ENCODE data around the gene CRACR2B.

Gene CRACR2B

DNA sequence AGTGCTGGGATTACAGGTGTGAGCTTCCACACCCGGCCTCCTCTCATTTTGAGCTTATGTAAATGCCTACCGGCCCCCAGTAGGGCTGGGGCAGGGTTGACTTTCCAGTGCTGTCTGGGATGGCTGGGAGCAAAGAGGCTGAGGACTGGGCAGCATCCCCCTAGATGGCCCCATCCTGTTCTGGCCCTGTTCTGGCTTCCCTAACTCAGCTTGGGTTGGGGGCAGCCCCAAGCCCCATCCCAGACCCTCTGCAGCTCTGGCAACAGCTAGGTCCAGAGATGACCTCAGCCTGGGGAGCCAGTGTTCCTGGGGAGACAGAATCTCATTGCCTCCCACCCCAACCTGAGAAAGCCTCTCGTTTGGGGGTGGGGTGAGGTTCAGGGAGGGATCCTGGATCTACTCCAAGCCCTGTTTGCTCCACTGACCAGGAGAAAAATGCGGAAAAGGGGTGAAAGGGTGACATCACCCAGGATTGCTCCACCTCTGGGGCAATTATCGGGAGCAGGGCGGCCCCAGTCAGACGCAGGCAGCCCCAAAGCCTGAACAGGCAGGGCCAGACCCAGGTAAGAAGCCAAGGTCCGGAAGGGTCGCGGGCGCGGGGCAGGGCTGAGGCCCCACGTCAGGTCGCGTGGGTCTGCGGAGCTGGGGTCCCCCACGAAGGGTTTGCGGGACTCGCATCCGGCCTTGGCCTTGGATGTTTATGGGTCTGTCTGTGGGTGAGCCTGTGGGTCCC, 9.2 kb upstream of the CRACR2B start, which contains the start of gene PNPLA2:
PNPLA2 (plus strand) TSS at position 519 of the 733 bp plus-strand sequence. CDS start 805 bp downstream, outside the sequence.
- no peak for TF ChIP-seq CTCF (IDR thresholded peaks at IDR 0.05; ENCODE audit: borderline replicate concordance, control extremely low read depth, extremely low read depth, insufficient read depth, missing control alignments)
- in situ Hi-C loops (cut with MboI; ENCODE audit: low sequenced_read_pairs, unreplicated experiment): no loop called here
- no peak for DNase-seq (ENCODE audit: low spot score)

GRCh38 chr11:819129-819931, 8.4 kb upstream of the CRACR2B start:
- in situ Hi-C loops (cut with MboI; ENCODE audit: low sequenced_read_pairs, unreplicated experiment): no loop called here
- DNase-seq (ENCODE audit: low spot score): peak; percentile 96
- no peak for TF ChIP-seq CTCF (IDR thresholded peaks at IDR 0.05; ENCODE audit: borderline replicate concordance, control extremely low read depth, extremely low read depth, insufficient read depth, missing control alignments)

GRCh38 chr11:819943-820649, 7.6 kb upstream of the CRACR2B start:
- in situ Hi-C loops (cut with MboI; ENCODE audit: low sequenced_read_pairs, unreplicated experiment): no loop called here
- DNase-seq (ENCODE audit: low spot score): peak; percentile 90
- TF ChIP-seq CTCF (IDR thresholded peaks at IDR 0.05; ENCODE audit: borderline replicate concordance, control extremely low read depth, extremely low read depth, insufficient read depth, missing control alignments): no peak

- no peak for DNase-seq (ENCODE audit: low spot score)
- in situ Hi-C loops (cut with MboI; ENCODE audit: low sequenced_read_pairs, unreplicated experiment): no loop called here
These were observed 6.8 kb upstream of the CRACR2B start for GRCh38 chr11:820655-821511.

DNA sequence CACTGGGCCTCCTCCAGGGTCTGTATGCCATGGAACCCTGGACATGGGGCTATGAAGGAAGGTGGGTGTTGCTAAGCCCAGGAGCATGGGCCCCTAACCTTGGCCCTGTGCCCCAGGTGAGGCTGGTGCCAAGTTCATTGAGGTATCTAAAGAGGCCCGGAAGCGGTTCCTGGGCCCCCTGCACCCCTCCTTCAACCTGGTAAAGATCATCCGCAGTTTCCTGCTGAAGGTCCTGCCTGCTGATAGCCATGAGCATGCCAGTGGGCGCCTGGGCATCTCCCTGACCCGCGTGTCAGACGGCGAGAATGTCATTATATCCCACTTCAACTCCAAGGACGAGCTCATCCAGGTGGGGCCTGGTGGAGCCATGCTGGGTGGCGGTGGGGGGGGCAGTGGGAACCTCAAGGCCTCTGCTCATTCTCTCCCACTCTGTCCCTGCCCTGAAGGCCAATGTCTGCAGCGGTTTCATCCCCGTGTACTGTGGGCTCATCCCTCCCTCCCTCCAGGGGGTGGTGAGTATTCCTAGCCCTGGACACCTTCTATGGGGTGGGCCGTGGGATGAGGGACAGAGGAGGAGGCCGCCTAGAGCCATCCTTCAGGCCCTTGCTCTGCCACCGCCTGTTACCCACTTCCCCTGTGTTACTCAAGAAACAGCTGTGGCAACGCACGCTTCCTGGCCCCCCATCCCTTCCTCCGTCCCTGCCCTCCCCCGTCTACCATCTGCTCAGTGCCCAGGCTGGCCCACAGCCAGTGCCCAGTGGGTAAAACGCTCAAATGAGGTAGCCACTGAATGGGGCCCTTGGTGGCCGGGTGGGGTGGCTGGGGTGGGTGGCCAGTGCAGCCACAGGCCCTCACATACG, 6.0 kb upstream of the CRACR2B start:
- DNase-seq (ENCODE audit: low spot score): no peak
- in situ Hi-C loops (cut with MboI; ENCODE audit: low sequenced_read_pairs, unreplicated experiment): no loop called here
- TF ChIP-seq CTCF (IDR thresholded peaks at IDR 0.05; ENCODE audit: borderline replicate concordance, control extremely low read depth, extremely low read depth, insufficient read depth, missing control alignments): no peak

More at GRCh38 chr11:820655-821511, 6.8 kb upstream of the CRACR2B start:
- TF ChIP-seq CTCF (IDR thresholded peaks at IDR 0.05; ENCODE audit: borderline replicate concordance, control extremely low read depth, extremely low read depth, insufficient read depth, missing control alignments): no peak
